Amygdala (tissue), 56 donors: ENCODE data around the gene PTPRCAP.
"Not testable (repeated sequence)": the region's sequence is repeated elsewhere in the genome, so short reads cannot be mapped to it uniquely, and the experiment has no call there.

Experiments used
- DNase-seq, 56 donors: peaks; one replicate each; lab custom pipeline; 2025; lab: John Stamatoyannopoulos, UW

The PTPRCAP gene

GRCh38 chr11:67429722-67430121 lies 7.8 kb downstream of the PTPRCAP start:
- no peak for DNase-seq

GRCh38 chr11:67429038-67429668 lies 8.3 kb downstream of the PTPRCAP start:
- no peak for DNase-seq

GRCh38 chr11:67428052-67429001 lies 9.2 kb downstream of the PTPRCAP start, which contains the start of gene RPS6KB2:
Gene RPS6KB2, plus strand, starts transcription at chr11:67428494. Its CDS starts 52 bp downstream, at chr11:67428546.
- peak; percentile 81 to 99 (median 95) for DNase-seq

- DNase-seq, result not testable (repeated sequence)
Measured at GRCh38 chr11:67427364-67427859, 10.1 kb downstream of the PTPRCAP start.

- DNase-seq, result no peak
Measured at GRCh38 chr11:67423891-67424613, 13.4 kb downstream of the PTPRCAP start.

GRCh38 chr11:67423466-67423865 lies 14.0 kb downstream of the PTPRCAP start:
- no peak for DNase-seq

- DNase-seq, result no peak
Measured at GRCh38 chr11:67422891-67423290, 14.6 kb downstream of the PTPRCAP start.

GRCh38 chr11:67421430-67422031 lies 16.0 kb downstream of the PTPRCAP start:
- DNase-seq, result no peak

GRCh38 chr11:67420646-67421429 lies 16.6 kb downstream of the PTPRCAP start:
- peak in 54 of 56 donors; percentile 49 to 95 (median 84) for DNase-seq

- DNase-seq, result no peak
Measured at GRCh38 chr11:67420147-67420645, 17.3 kb downstream of the PTPRCAP start.

GRCh38 chr11:67419325-67420049 lies 18.0 kb downstream of the PTPRCAP start:
- no peak for DNase-seq

GRCh38 chr11:67418476-67419281 lies 18.8 kb downstream of the PTPRCAP start:
- peak in 2 of 56 donors; percentile 24 to 36 for DNase-seq

- DNase-seq, result no peak
Measured at GRCh38 chr11:67417425-67417824, 20.1 kb downstream of the PTPRCAP start.

GRCh38 chr11:67416416-67417335 lies 20.8 kb downstream of the PTPRCAP start:
- peak in 16 of 56 donors; percentile 22 to 69 (median 34) for DNase-seq

GRCh38 chr11:67415501-67416304 lies 21.8 kb downstream of the PTPRCAP start, which contains the start of gene CARNS1:
Gene CARNS1, plus strand, starts transcription at chr11:67415678. Its CDS starts 522 bp downstream, at chr11:67416200.
- peak in 36 of 56 donors; percentile 25 to 89 (median 74) for DNase-seq
